Measurements from ENCODE around the gene VAPB.
"Not testable (repeated sequence)": the region's sequence is repeated elsewhere in the genome, so short reads cannot be mapped to it uniquely, and the experiment has no call there.

VAPB gene

DNA sequence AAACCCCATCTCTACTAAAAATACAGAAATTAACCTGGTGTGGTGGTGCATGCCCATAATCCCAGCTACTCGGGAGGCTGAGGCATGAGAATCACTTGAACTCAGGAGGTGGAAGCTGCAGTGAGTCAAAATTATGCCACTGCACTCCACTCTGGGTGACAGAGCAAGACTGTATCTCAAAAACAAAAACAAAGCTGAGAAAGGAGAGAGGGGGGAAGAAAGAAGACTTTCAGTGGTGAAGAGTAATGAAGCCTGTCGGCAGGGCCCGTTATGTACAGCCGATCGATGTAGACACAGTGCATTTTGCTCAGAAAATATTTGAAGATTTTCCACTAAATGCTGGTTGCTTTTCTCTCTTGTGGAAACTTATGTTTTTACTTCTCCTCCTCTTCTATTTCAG, 13.8 kb downstream of the VAPB start:
- no peak overlapping the region for H3K4me3 ChIP-seq (ENCODE audit: low read length)

DNA sequence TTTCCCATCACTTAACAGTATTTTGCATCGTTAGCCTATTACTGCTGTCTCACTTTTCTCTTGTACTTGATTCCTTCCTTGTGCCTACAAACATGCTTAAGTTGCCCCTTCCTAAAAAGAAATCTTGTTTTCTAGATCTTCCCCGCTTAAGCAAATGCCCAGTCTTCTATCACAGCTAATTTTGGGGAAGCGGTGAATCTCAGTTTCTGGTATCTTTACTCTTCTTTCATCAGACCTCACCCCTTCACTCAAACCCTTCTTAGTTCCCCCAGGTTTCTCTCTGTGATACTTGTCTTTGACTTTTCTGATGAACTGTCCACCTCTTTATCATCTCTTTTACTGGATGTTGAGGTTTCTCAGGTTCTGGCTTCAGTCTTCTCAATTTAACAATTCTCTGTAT, 14.2 kb downstream of the VAPB start:
- DNase-seq (ENCODE audit: low read depth, low spot score), result no peak
- no peak overlapping the region for H3K4me3 ChIP-seq (ENCODE audit: low read length)

More for the DNA sequence above, 13.8 kb downstream of the VAPB start:
- DNase-seq (ENCODE audit: low read depth, low spot score), result no peak

DNA sequence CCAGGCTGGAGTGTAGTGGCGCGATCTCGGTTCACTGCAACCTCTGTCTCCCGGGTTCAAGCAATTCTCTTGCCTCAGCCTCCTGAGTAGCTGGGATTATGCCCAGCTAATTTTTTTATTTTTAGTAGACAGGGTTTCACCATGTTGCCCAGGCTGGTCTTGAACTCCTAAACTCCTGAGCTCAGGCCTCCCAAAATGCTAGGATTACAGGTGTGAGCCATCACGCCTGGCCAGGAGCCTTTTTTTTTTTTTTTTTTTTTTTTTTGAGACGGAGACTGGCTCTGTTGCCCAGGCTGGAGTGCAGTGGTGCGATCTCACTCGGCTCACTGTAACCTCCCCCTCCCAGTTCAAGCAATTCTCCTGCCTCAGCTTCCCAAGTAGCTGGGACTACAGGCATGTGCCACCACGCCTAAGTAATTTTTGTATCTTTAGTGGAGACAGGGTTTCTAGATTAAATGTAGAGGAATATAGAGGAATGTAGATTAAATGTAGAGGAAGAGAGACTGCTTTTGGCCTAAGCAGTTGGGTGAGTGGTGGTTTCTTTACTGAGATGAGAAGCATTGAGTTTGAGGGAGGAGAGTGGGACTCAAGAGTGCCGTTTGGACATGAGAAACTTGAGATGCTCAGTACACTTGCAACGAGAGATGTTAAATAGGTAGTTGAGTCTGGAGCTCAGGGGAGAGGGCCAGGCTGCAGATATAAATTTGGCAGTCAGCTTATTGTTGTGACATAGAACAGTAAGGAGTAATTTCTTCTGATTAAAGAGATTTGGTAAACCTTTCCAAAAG, 16.7 kb downstream of the VAPB start:
- DNase-seq (ENCODE audit: low read depth, low spot score), result no peak
- no peak overlapping the region for H3K4me3 ChIP-seq (ENCODE audit: low read length)

DNA sequence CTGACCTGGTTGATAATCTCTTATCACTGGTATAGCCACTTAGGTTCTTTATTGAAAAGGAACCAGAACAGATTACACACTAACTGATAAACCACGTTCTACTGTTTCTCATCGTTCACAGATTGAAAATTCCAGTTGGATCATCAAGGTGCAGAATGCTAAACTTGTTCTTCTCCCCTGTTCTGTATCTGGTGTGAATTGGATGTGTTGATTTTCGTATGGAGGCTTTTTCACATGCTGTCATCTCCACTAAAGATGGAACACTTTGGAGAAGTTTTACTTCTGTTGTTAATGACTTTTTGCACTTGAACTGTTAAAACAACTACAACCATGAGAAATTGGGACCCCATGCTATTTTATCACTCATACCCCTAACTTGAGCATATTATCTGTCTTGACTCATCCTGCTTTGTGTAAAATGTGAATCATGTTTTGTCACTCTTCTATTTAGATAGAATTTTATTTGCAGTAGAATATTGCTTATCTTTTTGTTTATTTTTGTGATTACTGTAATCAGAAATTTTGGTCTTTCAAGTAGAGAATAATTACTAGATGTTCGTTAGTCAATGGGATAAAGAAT, 17.5 kb downstream of the VAPB start:
- no peak overlapping the region for H3K4me3 ChIP-seq (ENCODE audit: low read length)
- no peak for DNase-seq (ENCODE audit: low read depth, low spot score)

GRCh38 chr20:58407201-58407873, 18.3 kb downstream of the VAPB start:
- no peak for DNase-seq (ENCODE audit: low read depth, low spot score)
- no peak overlapping the region for H3K4me3 ChIP-seq (ENCODE audit: low read length)

- H3K4me3 ChIP-seq (ENCODE audit: low read length), result no peak overlapping the region
- peak; percentile 43 for DNase-seq (ENCODE audit: low read depth, low spot score)
These were observed 19.0 kb downstream of the VAPB start for GRCh38 chr20:58407966-58408557.

- no peak for DNase-seq (ENCODE audit: low read depth, low spot score)
- H3K4me3 ChIP-seq (ENCODE audit: low read length), result no peak overlapping the region
These were observed 19.7 kb downstream of the VAPB start for GRCh38 chr20:58408603-58409246.

DNA sequence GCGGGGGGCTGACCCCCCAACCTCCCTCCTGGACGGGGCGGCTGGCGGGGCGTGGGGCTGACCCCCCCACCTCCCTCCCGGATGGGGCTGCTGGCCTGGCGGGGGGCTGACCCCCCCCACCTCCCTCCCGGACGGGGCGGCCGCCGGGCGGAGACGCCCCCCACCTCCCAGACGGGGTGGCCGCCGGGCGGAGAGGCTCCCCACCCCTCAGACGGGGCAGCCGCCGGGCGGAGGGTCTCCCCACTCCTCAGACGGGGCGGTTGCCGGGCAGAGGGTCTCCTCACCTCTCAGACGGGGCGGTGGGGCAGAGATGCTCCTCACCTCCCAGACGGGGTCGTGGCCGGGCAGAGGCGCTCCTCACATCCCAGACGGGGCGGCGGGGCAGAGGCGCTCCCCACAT, 25.2 kb downstream of the VAPB start:
- DNase-seq (ENCODE audit: low read depth, low spot score); H3K4me3 ChIP-seq (ENCODE audit: low read length): not testable (repeated sequence)

DNA sequence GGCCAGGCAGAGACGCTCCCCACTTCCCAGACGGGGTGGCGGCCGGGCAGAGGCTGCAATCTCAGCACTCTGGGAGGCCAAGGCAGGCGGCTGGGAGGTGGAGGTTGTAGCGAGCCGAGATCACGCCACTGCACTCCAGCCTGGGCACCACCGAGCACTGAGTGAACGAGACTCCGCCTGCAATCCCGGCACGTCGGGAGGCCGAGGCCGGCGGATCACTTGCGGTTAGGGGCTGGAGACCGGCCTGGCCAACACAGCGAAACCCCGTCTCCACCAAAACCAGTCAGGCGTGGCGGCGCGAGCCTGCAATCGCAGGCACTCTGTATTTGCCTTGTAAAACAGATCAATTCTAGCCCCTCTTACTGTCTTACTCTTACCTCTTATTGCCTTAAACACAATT, 25.8 kb downstream of the VAPB start:
- not testable (repeated sequence) for DNase-seq (ENCODE audit: low read depth, low spot score); H3K4me3 ChIP-seq (ENCODE audit: low read length)

DNA sequence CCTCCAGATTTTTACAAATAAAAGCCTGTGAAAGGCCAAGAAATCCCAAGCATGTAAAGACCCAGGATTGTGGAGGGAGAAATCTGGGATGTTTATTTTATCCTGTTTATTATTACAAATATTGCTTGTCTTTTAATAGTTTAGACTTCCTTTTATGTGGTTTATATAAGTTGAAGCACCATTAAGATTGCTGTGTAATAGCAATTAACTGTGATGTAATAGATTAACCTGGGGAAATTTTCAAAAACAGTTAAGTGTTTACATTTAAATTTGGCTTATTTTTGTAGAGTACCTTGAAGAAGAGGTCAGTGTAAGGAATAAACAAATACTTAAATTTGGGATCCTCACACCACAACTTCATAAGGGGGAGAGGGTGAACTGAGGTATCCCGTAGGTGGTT, 27.0 kb downstream of the VAPB start:
- H3K4me3 ChIP-seq (ENCODE audit: low read length), result no peak overlapping the region
- DNase-seq (ENCODE audit: low read depth, low spot score), result no peak

GRCh38 chr20:58416835-58417234, 27.8 kb downstream of the VAPB start:
- no peak for DNase-seq (ENCODE audit: low read depth, low spot score)
- H3K4me3 ChIP-seq (ENCODE audit: low read length), result no peak overlapping the region

GRCh38 chr20:58417438-58417837, 28.4 kb downstream of the VAPB start:
- DNase-seq (ENCODE audit: low read depth, low spot score), result no peak
- H3K4me3 ChIP-seq (ENCODE audit: low read length), result no peak overlapping the region

DNA sequence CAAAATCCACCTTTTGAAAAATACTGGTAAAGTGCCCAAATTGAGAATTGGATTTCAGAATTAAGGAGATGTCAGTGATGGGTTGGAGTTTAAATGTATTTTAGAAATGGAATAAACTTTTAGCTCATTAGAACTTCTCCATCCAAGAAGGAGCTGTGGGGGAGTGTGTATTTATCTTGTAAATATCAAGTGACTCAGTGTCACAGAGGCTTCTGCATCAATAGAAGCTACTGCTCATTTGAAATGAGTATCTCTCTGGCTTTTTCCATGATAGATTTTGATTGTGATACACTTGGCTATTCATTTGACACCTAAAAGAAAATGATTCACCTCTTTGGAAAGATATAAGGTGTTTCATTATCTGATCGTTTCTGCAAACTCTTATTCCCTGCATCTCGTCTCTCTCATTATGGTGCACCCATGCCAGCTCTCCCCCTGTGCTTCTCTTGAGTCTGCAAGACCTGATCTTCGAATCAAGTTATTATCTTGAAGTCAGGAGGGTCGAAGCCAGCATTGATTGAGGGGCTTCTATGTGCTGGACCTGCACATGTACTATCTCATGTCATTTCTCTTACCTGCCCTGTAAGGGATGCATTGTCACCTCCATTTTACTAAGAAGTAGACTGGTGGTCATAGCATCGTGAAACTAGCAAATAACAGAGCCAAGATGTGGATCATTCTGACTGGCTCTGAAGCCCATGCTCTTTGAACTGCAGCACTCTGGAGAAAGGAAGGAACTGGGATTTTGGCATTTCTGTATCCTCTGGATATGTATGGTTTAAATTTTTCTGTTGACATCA, 30.1 kb downstream of the VAPB start:
- H3K4me3 ChIP-seq (ENCODE audit: low read length), result no peak overlapping the region
- DNase-seq (ENCODE audit: low read depth, low spot score), result no peak

GRCh38 chr20:58420798-58421496, 31.9 kb downstream of the VAPB start:
- no peak for DNase-seq (ENCODE audit: low read depth, low spot score)

GRCh38 chr20:58421497-58421850, 32.4 kb downstream of the VAPB start:
- no peak for DNase-seq (ENCODE audit: low read depth, low spot score)

More at GRCh38 chr20:58420798-58421496, 31.9 kb downstream of the VAPB start:
- no peak overlapping the region for H3K4me3 ChIP-seq (ENCODE audit: low read length)

GRCh38 chr20:58424218-58424969, 35.4 kb downstream of the VAPB start:
- no peak for DNase-seq (ENCODE audit: low read depth, low spot score)
- no peak overlapping the region for H3K4me3 ChIP-seq (ENCODE audit: low read length)

More at GRCh38 chr20:58421497-58421850, 32.4 kb downstream of the VAPB start:
- H3K4me3 ChIP-seq (ENCODE audit: low read length), result no peak overlapping the region

- not testable (repeated sequence) for DNase-seq (ENCODE audit: low read depth, low spot score)
These were observed 38.5 kb downstream of the VAPB start for GRCh38 chr20:58427571-58427970.

DNA sequence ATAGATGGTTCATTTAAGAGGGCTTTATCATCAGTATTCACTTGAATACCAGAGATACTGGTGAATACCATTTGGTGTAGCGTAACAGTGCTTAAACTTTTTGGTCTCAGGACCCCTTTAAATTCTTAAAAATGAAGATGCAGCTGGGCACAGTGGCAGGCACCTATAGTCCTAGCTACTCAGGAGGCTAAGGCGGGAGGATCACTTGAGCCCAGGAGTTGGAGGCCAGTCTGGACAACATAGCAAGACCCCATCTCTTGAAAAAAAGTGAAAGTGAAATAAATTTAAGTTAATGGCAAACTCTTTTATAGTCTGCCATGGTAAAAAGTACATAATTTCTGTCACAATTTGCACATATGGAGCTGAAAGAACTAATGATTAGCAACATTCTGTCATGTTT, 39.3 kb downstream of the VAPB start:
- DNase-seq (ENCODE audit: low read depth, low spot score), result no peak
- H3K4me3 ChIP-seq (ENCODE audit: low read length), result no peak overlapping the region

More at GRCh38 chr20:58427571-58427970, 38.5 kb downstream of the VAPB start:
- H3K4me3 ChIP-seq (ENCODE audit: low read length), result not testable (repeated sequence)

Measured in Jurkat, Clone E6-1 (cell line).